Activated naive CD8-positive, alpha-beta T cell treated with anti-CD3 and anti-CD28 coated beads for 36 hours (primary cell): Measurements from ENCODE around the gene C15orf61. TPM values are rescaled to one million over a fixed set of nuclear protein-coding genes. Genes with fewer than 3 reads are reported as not detected.

ENCODE experiments used
- DNase-seq: peaks from one replicate; pipeline ENCODE4 v3.0.0; 2021
- H3K27ac Mint-ChIP-seq: one replicate; pipeline ENCODE4 v1.8.0; 2022; ENCODE audit warnings: mild to moderate bottlenecking, moderate library complexity, mixed read lengths
- H3K27me3 Mint-ChIP-seq: one replicate; pipeline ENCODE4 v1.8.0; 2022; ENCODE audit warnings: mild to moderate bottlenecking, mixed read lengths
- H3K36me3 Mint-ChIP-seq: one replicate; pipeline ENCODE4 v1.8.0; 2021; ENCODE audit warnings: mild to moderate bottlenecking, mixed read lengths
- H3K4me1 Mint-ChIP-seq: one replicate; pipeline ENCODE4 v1.8.0; 2021; ENCODE audit warnings: mixed read lengths
- H3K4me3 Mint-ChIP-seq: one replicate; pipeline ENCODE4 v1.8.0; 2022; ENCODE audit warnings: mild to moderate bottlenecking, moderate library complexity, mixed read lengths
- H3K9me3 Mint-ChIP-seq: one replicate; pipeline ENCODE4 v1.8.0; 2022; ENCODE audit warnings: mixed read lengths
- total RNA-seq, 2 experiments: library from RNA; stranded (reverse); gene quantifications; one replicate each; pipeline ENCODE4 v1.2.3, GENCODE V29; 2021

The C15orf61 gene
- total RNA-seq, 2 experiments from 2014 or later: 5.2 to 6.7 TPM

DNA sequence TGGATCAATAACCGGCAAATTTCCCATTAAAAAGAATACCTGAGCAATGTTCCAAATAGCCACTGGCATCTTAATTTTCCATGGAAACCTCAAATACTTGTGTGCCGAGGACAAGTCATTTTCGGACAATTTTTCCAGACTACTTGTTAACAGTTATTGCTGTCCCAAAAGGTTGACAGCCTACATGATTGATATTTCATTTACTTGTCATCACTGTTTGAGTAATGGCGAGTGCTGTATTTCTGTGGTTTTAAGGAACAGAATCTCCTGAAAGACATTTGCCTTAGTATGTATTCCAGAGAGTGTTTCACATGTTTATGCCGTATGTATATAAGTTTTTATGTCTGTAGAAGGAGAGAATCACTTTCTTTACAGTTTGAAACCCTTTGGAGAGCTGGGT is 58.2 kb downstream of the C15orf61 start:
- DNase-seq: no peak
- no peak overlapping the region for H3K27ac Mint-ChIP-seq
- no peaks in the 10 kb centered on the region for H3K27me3 Mint-ChIP-seq
- peaks cover 4% of the 10 kb centered on the region for H3K4me1 Mint-ChIP-seq
- H3K36me3 Mint-ChIP-seq: peaks cover 4% of the 10 kb centered on the region
- no peak overlapping the region for H3K4me3 Mint-ChIP-seq
- H3K9me3 Mint-ChIP-seq: no peaks in the 10 kb centered on the region

Other genes starting within 250 kb of the C15orf61 start
- 10 to 100 TPM; 17.0 to 20.8 TPM for gene MAP2K5, start 21.6 kb downstream of the C15orf61 start, total RNA-seq